ENCODE results near the gene TNNI2.
"Not testable (repeated sequence)": the region's sequence is repeated elsewhere in the genome, so short reads cannot be mapped to it uniquely, and the experiment has no call there.

TNNI2 gene

DNA sequence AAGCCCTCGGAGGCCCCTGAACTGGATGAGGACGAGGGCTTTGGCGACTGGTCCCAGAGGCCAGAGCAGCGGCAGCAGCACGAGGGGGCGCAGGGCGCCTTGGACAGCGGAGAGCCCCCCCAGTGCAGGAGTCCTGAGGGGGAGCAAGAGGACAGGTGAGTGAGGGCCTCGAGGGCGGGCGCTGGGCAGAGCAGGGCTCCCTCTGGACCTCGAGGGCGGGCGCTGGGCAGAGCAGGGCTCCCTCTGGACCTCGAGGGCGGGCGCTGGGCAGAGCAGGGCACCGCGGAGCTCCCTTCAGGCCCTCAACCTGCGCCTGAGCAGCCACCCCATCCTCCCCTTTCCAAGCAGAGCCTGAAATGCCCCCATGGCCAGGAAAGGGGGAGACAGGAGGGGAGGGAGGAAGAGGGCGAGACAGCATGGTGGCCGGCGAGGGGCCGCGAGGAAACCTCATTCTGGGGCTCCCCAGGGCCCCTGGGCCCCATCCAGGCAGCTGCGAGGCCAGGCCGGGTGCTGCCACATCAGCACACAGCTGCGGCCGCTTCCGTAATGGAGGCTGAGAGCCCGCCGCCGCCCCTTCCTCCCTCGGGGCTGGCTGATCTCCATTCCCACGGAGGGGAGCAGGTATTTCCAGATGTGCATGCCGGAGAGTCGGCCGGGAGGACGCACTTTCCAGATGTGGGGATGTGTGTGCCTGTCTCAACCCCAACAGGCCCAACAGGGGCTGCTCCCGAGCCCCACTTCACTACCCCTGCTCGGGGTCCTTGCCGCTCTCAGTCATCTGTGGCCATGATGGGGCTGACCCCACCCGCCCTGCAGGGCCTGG is 42.9 kb downstream of the TNNI2 start:
- H3K36me3 ChIP-seq (ENCODE audit: insufficient read depth, low read length), result no peaks in the 10 kb centered on the region
- H3K9ac ChIP-seq (ENCODE audit: low read depth, low read length), result no peak overlapping the region
- no peaks in the 10 kb centered on the region for H3K9me3 ChIP-seq (ENCODE audit: control insufficient read depth, insufficient read depth, low read length)
- peaks cover 4% of the 10 kb centered on the region; the same call in 1 of the 2 replicates for H3K4me1 ChIP-seq (ENCODE audit: insufficient read depth, low read length)

DNA sequence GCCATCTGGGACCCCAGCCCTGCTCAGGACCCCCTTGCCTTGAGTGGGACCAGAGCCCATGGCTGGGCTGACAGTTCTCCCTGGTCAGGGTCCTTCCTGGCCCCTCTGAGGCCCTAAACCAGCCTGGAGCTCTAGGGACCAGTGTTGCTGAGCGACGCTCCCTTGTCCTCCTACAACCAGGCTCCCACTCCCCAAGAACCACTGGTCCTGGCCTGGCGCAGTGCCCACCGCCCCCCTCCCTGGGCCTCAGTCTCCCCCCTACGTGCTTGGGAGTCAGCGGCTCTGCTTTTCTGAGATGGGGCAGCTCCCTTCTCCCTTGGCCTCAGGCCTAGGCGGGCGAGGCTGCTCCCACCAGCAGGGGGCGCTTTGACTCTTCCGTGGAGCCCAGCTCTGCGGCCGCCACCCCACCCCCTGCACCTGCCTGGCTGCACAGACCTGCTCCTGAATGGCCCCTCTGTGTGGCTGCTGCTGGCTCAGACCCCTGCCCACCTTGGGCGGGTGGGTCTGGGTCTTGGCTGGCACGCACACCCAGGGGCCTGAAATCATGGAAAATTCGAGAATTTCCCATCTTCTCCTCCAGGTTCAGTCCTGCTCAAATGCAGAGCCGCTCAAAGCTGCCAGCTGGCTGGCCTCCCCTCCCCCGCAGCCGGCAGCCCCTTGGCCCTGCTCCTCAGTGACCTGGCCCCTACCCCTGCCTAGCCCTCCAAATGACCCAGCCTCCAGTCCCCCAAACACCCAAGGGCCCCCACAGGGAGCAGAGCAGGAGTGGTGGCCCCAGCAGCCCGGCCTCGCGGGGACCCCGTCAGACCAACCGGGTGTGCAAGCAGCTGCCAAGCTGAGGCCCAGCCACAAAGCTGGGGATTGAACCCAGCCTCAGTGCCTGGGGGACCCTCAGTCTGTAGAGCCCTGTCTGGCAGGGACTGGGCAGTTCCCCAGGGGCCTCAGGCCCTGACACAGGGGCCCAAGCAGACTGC is 43.8 kb downstream of the TNNI2 start:
- Histone ChIP-seq H3K9me3 (ENCODE audit: control insufficient read depth, insufficient read depth, low read length) (no peaks in the 10 kb centered on the region), H3K4me1 (ENCODE audit: insufficient read depth, low read length) (no peaks in the 10 kb centered on the region; the same call in 1 of the 2 replicates), H3K36me3 (ENCODE audit: insufficient read depth, low read length) (no peaks in the 10 kb centered on the region), H3K9ac (ENCODE audit: low read depth, low read length) (no peak overlapping the region)

GRCh38 chr11:1883346-1884302 is 44.8 kb downstream of the TNNI2 start:
- H3K9me3 ChIP-seq (ENCODE audit: control insufficient read depth, insufficient read depth, low read length), result no peaks in the 10 kb centered on the region
- H3K4me1 ChIP-seq (ENCODE audit: insufficient read depth, low read length), result no peaks in the 10 kb centered on the region; the same call in 1 of the 2 replicates
- no peak overlapping the region for H3K9ac ChIP-seq (ENCODE audit: low read depth, low read length)
- no peaks in the 10 kb centered on the region for H3K36me3 ChIP-seq (ENCODE audit: insufficient read depth, low read length)

GRCh38 chr11:1884303-1884700 is 45.5 kb downstream of the TNNI2 start:
- Histone ChIP-seq H3K36me3 (ENCODE audit: insufficient read depth, low read length) (no peaks in the 10 kb centered on the region), H3K9ac (ENCODE audit: low read depth, low read length) (no peak overlapping the region), H3K4me1 (ENCODE audit: insufficient read depth, low read length) (no peaks in the 10 kb centered on the region; the same call in 1 of the 2 replicates), H3K9me3 (ENCODE audit: control insufficient read depth, insufficient read depth, low read length) (no peaks in the 10 kb centered on the region)

- not testable (repeated sequence) for H3K4me1 ChIP-seq (ENCODE audit: insufficient read depth, low read length)
Observed at GRCh38 chr11:1886551-1886950, 47.8 kb downstream of the TNNI2 start.

GRCh38 chr11:1887451-1888346 is 48.9 kb downstream of the TNNI2 start:
- H3K4me1 ChIP-seq (ENCODE audit: insufficient read depth, low read length), result no peaks in the 10 kb centered on the region; the same call in 1 of the 2 replicates
- no peaks in the 10 kb centered on the region for H3K36me3 ChIP-seq (ENCODE audit: insufficient read depth, low read length)
- H3K9ac ChIP-seq (ENCODE audit: low read depth, low read length), result no peak overlapping the region
- H3K9me3 ChIP-seq (ENCODE audit: control insufficient read depth, insufficient read depth, low read length), result no peaks in the 10 kb centered on the region

More at GRCh38 chr11:1886551-1886950, 47.8 kb downstream of the TNNI2 start:
- not testable (repeated sequence) for H3K9ac ChIP-seq (ENCODE audit: low read depth, low read length); H3K36me3 ChIP-seq (ENCODE audit: insufficient read depth, low read length); H3K9me3 ChIP-seq (ENCODE audit: control insufficient read depth, insufficient read depth, low read length)

- no peak overlapping the region for H3K9ac ChIP-seq (ENCODE audit: low read depth, low read length)
- no peaks in the 10 kb centered on the region for H3K9me3 ChIP-seq (ENCODE audit: control insufficient read depth, insufficient read depth, low read length)
- no peaks in the 10 kb centered on the region for H3K4me1 ChIP-seq (ENCODE audit: insufficient read depth, low read length)
- no peaks in the 10 kb centered on the region for H3K36me3 ChIP-seq (ENCODE audit: insufficient read depth, low read length)
Observed at GRCh38 chr11:1888347-1888753, 49.6 kb downstream of the TNNI2 start.

GRCh38 chr11:1888811-1889210 is 50.0 kb downstream of the TNNI2 start:
- no peak overlapping the region for H3K9ac ChIP-seq (ENCODE audit: low read depth, low read length)
- H3K36me3 ChIP-seq (ENCODE audit: insufficient read depth, low read length), result no peaks in the 10 kb centered on the region
- H3K9me3 ChIP-seq (ENCODE audit: control insufficient read depth, insufficient read depth, low read length), result no peaks in the 10 kb centered on the region
- no peaks in the 10 kb centered on the region for H3K4me1 ChIP-seq (ENCODE audit: insufficient read depth, low read length)

DNA sequence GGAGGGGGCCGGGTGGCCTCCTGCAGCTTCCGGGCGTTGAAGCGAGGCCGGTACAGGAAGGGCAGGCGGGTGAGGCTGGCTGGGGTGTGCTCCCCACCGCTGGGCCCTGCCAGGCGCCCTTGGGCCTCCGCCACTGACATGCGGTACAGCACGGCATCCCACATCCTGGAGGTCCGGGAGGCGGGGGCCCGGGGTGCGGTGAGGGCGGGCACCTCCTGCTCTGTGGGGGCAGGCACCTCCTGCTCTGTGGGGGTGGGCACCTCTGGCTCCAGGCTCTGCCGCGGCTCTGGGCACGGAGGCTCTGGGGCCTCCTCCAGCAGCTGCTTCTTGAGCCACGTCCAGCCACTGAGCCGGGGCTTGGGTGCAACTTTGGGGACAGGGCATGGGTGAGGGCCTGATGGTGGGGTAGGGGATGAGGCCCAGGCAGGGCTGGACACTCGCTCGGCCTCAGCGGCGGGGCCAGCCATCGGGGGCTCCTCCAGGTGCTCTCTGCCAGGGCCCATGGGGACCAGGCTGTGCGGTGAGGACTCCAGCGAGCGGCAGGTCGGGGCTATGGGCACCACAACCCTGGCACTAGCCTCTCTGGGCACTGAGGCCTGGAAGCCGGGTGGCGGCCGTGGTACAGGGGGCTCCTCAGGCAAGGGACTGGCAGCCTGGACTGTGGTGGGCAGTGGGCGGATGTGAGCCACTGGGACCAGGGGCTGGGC is 50.6 kb downstream of the TNNI2 start:
- H3K9ac ChIP-seq (ENCODE audit: low read depth, low read length), result no peak overlapping the region

DNA sequence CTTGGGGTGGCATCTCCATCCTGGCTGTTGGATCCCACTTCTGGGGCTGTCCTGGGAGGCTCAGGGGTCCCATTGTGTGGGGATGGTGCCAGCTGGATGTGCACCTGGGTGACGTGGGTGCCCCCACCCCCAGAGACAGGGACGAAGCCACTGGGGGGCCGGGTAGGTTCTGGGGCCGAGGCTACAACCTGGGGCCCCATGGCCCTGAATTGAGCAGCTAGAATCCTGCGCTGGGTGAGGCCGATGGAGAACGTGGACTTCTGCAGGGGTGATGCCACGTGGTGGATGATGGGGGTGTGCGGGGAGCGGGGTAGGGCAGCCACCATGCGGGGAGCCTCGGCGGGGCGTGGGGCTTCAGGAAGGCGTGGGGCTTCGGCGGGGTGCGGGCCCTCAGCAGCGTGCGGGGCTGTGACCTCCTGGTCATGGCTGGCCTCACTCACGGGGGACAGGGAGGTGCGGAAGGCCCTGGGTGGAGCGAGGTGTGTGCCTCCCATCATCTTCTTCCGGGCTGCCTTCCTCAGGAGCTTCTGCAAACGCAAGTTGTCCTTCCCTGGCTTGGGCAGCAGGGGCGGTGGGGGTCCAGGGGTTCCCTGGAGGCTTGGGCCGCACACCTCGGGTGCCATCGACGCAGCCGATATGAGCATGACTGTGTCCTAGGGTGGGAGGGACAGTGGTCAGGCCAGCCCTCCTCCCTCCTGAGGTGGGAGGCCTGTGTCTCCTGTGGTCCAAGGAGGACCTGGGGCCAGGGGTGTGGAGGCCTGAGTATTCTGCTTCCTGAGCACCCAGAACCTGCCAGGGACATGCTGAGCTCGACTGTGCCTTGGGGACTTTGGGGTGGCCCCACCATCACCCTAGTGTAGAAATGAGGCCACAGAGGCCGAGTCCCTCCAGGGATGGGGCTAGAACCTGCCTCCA is 51.4 kb downstream of the TNNI2 start:
- Histone ChIP-seq H3K4me1 (ENCODE audit: insufficient read depth, low read length) (no peaks in the 10 kb centered on the region), H3K9ac (ENCODE audit: low read depth, low read length) (no peak overlapping the region), H3K36me3 (ENCODE audit: insufficient read depth, low read length) (no peaks in the 10 kb centered on the region), H3K9me3 (ENCODE audit: control insufficient read depth, insufficient read depth, low read length) (no peaks in the 10 kb centered on the region)

More for the DNA sequence above, 50.6 kb downstream of the TNNI2 start:
- Histone ChIP-seq H3K9me3 (ENCODE audit: control insufficient read depth, insufficient read depth, low read length) (no peaks in the 10 kb centered on the region), H3K4me1 (ENCODE audit: insufficient read depth, low read length) (no peaks in the 10 kb centered on the region), H3K36me3 (ENCODE audit: insufficient read depth, low read length) (no peaks in the 10 kb centered on the region)
